ENCODE results near the gene RIMS4.

DNA sequence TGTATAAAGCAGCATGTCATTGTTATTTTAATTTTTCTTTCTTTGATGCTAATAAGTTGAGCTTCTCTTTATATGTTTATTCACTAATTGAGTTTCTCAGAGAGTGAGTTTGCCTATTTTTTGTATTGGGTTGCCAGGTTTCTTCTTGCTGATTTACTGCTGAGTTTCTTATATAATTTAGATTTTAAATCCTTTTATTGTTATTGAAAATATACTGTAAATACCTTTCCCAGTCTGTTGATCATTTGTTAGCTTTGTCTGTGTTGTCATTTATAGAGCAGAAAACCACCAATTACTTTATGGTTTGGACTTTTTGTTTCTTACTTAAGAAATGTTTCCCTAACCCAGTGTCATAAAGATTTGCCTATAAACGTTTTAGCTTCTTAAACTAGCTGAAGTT is 17.1 kb upstream of the RIMS4 start:
- TF ChIP-seq, protein P1, sequence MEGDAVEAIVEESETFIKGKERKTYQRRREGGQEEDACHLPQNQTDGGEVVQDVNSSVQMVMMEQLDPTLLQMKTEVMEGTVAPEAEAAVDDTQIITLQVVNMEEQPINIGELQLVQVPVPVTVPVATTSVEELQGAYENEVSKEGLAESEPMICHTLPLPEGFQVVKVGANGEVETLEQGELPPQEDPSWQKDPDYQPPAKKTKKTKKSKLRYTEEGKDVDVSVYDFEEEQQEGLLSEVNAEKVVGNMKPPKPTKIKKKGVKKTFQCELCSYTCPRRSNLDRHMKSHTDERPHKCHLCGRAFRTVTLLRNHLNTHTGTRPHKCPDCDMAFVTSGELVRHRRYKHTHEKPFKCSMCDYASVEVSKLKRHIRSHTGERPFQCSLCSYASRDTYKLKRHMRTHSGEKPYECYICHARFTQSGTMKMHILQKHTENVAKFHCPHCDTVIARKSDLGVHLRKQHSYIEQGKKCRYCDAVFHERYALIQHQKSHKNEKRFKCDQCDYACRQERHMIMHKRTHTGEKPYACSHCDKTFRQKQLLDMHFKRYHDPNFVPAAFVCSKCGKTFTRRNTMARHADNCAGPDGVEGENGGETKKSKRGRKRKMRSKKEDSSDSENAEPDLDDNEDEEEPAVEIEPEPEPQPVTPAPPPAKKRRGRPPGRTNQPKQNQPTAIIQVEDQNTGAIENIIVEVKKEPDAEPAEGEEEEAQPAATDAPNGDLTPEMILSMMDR (IDR thresholded peaks at IDR 0.05): no peak
- no peak for TF ChIP-seq POLR2A (IDR thresholded peaks at IDR 0.05)

Measured in thyroid gland (tissue), 4 donors.